Ishikawa (cell line): ENCODE measurements around the gene LRP5.

Experiments
- CEBPB ChIP-seq: IDR thresholded peaks from 2 replicates; pipeline ENCODE4 v1.6.1; 2012
- CREB1 ChIP-seq: IDR thresholded peaks from 2 replicates; pipeline ENCODE4 v1.6.1; 2012; ENCODE audit warnings: low read depth
- EGR1 ChIP-seq: IDR thresholded peaks from 2 replicates; pipeline ENCODE4 v1.6.1; 2012
- EP300 ChIP-seq: IDR thresholded peaks from 2 replicates; pipeline ENCODE4 v1.6.1; 2012; ENCODE audit warnings: borderline replicate concordance
- FOXM1 ChIP-seq: IDR thresholded peaks from 2 replicates; pipeline ENCODE4 v1.6.1; 2012; ENCODE audit warnings: low read depth, borderline replicate concordance
- NFIC ChIP-seq: IDR thresholded peaks from 2 replicates; pipeline ENCODE4 v1.6.1; 2012
- RAD21 ChIP-seq: IDR thresholded peaks from 2 replicates; pipeline ENCODE4 v1.6.1; 2012; ENCODE audit warnings: low read depth
- REST ChIP-seq: IDR thresholded peaks from 2 replicates; pipeline ENCODE4 v1.6.1; 2012; ENCODE audit warnings: low read depth, mild to moderate bottlenecking
- TAF1 ChIP-seq: IDR thresholded peaks from 2 replicates; pipeline ENCODE4 v1.6.1; 2012; ENCODE audit warnings: low read depth, mild to moderate bottlenecking
- TCF12 ChIP-seq: IDR thresholded peaks from 2 replicates; pipeline ENCODE4 v1.6.1; 2012; ENCODE audit warnings: low read depth
- TEAD4 ChIP-seq: IDR thresholded peaks from 2 replicates; pipeline ENCODE4 v1.6.1; 2012
- USF1 ChIP-seq: IDR thresholded peaks from 2 replicates; pipeline ENCODE4 v1.6.1; 2012
- YY1 ChIP-seq: IDR thresholded peaks from 2 replicates; pipeline ENCODE4 v1.6.1; 2012; ENCODE audit warnings: low read depth
- ZBTB7A ChIP-seq: IDR thresholded peaks from 2 replicates; pipeline ENCODE4 v1.6.1; 2012; ENCODE audit warnings: low read depth
- TF ChIP-seq, protein P1 (sequence below): IDR thresholded peaks from 2 replicates; pipeline ENCODE4 v1.6.1; 2012

The LRP5 gene

DNA sequence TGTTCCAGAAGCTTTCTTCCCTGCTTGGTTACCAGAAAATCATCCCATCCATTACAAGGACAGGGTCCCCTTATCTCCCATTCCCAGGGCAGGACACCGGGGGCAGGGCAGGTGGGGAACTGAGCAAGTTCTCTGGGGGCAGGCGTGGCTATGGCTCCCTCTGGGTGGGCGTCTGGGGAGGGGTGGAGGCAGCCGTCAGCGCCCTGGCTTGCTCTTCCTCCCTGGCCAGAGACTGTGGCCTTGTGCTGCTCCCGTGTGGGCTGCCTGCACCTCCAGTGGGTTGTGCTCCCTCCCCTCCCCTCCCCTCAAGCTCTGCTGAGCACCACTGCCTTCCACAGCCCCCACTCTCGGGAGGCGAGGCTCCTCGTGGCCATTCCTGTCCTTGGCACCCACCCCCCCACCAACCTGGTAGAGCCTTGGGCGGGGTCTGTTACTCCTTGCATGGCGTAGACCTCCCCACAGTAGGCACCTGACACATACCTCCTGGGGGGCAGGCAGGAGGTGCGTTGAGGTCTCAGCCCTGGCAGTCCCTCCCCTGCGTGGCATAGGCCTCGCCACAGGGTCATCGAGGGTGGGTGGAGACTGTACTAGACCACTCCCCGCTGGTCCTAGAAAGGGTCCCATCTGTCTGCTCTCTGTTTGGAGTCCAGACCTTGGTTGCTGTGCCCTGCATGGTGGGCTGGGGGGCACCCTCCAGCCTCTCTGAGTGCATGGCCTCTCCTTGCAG lies 123.9 kb downstream of the LRP5 start:
- TF ChIP-seq, protein P1, sequence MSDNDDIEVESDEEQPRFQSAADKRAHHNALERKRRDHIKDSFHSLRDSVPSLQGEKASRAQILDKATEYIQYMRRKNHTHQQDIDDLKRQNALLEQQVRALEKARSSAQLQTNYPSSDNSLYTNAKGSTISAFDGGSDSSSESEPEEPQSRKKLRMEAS, result no peak
- TF ChIP-seq NFIC, result no peak
- no peak for TF ChIP-seq CREB1
- no peak for TF ChIP-seq TEAD4
- TF ChIP-seq ZBTB7A, result no peak
- no peak for TF ChIP-seq YY1

DNA sequence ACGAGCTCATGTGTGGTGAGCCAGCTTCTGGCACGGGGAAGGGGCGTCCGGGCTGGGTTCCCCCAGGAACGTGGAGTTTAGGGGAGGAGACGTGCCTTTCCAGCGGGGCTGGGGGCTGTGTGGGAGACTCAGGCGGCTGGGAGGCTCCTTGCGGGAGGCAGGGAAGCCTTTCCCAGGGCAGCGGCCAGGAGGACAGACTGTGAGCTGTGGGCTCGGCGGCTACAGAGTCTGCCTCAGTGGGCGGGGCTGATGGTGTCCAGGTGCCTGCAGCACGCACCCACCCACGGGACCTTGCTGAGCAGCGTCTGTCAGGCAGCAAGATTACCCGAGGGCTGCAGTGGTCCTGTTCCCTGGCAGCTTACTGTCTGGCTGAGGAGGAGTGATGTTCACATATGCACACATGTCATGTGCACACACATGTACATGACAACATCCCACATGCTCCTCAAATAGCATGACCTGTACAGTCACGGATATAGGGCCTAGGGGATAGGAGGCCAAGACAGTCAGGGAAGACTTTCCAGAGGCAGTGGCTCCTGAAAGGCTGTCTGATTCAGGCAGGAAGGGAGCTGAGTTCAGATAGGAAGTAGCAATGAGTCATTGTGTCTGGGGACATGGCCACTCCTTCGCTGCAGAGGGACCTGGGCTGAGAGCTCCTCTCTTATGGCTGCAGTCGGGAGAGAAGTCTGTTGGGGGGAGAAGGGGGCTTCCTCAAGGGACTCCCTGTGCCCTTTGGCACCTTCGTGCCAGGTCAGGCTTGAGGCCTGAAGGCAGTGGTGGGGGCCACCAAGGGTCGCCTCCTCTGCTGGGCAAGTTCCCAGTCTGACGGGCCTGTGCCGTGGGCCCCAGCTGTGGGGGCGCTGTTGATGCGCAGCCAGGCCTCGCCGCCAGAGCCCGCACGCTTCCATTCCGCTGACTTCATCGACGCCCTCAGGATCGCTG lies 124.9 kb downstream of the LRP5 start:
- TF ChIP-seq ZBTB7A, result peak; percentile 9; the same call in 1 of the 2 replicates
- no peak for TF ChIP-seq FOXM1

DNA sequence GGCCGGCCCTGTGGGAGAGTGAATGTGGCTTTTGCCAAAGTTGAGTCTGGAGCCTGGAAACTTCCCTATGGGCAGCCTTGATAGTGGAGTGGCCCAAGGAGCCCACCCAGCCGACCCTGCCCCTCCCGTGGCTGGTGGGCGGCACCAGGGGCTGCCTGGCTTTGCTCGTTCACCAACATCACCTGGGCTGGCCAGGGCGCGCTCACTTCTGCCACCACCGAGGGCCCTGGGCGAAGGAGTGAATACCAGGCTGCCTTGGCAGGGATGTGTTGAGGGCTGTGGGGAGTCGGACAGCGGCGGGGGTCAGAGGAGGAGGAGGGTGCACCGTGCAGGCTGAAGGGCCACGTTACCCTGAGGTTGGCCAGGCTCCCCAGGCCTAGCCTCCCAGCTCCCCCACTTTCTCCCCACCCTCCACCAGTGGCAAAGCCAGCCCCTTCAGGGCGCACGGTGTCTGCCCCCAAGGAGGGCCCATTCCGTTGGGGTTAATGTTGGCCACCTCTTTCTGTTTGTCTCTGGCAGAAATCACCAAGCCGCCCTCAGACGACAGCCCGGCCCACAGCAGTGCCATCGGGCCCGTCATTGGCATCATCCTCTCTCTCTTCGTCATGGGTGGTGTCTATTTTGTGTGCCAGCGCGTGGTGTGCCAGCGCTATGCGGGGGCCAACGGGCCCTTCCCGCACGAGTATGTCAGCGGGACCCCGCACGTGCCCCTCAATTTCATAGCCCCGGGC lies 125.7 kb downstream of the LRP5 start:
- TF ChIP-seq EP300 (no peak), ZBTB7A (no peak; the same call in 1 of the 2 replicates), YY1 (no peak), TAF1 (no peak), EGR1 (no peak), CREB1 (no peak), RAD21 (no peak), FOXM1 (no peak), CEBPB (no peak), TEAD4 (no peak), TCF12 (no peak), NFIC (no peak), REST (no peak), USF1 (no peak)
- TF ChIP-seq, protein P1, result no peak

GRCh38 chr11:68438658-68439259 lies 126.4 kb downstream of the LRP5 start:
- TF ChIP-seq USF1 (peak; percentile 34; the same call in 1 of the 2 replicates), REST (no peak)

- no peak for TF ChIP-seq TCF12
- TF ChIP-seq RAD21, result no peak
- no peak for TF ChIP-seq TEAD4
- TF ChIP-seq EGR1, result no peak
- TF ChIP-seq CEBPB, result no peak
- no peak for TF ChIP-seq FOXM1
- no peak for TF ChIP-seq TAF1
- no peak for TF ChIP-seq REST
- TF ChIP-seq YY1, result no peak
- no peak for TF ChIP-seq NFIC
- TF ChIP-seq CREB1, result no peak
- TF ChIP-seq USF1, result no peak
- TF ChIP-seq EP300, result no peak
These were observed 127.1 kb downstream of the LRP5 start for GRCh38 chr11:68439355-68440065.
